GM19238 (cell line): ENCODE measurements around the gene NLGN2.

Experiments used
- DNase-seq: peaks from one replicate; pipeline ENCODE4 v3.0.0; 2011; ENCODE audit warnings: low spot score; ENCODE audit not compliant: insufficient read length

The NLGN2 gene

DNA sequence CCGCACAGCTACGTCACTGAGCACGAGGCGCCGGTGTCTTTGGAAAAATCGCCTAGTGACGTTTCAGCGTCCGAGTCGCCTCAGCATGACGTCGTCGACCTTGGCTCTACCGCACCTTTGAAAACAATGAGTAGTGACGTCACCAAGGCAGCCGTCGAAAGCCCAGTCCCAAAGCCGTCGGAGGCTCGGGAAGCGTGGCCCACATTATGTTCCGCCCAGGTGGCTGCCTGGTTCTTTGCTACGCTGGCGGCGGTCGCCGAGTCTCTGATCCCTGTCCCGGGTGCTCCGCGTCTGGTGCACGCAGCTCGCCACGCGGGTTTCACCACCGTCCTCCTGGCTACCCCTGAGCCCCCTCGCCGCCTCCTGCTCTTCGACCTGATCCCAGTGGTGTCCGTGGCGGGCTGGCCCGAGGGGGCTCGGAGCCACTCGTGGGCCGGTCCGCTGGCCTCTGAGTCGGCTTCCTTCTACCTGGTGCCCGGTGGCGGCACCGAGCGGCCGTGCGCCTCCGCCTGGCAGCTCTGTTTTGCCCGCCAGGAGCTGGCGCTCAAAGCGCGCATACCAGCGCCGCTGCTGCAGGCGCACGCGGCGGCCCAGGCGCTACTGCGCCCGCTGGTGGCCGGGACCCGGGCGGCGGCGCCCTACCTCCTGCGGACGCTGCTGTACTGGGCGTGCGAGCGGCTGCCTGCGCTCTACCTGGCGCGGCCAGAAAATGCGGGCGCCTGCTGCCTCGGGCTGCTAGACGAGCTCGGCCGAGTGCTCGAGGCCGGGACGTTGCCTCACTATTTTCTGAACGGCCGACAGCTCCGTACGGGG, 29.1 kb downstream of the NLGN2 start:
- peak; percentile 74 for DNase-seq

GRCh38 chr17:7437369-7437863, 29.8 kb downstream of the NLGN2 start:
- DNase-seq, result no peak

DNA sequence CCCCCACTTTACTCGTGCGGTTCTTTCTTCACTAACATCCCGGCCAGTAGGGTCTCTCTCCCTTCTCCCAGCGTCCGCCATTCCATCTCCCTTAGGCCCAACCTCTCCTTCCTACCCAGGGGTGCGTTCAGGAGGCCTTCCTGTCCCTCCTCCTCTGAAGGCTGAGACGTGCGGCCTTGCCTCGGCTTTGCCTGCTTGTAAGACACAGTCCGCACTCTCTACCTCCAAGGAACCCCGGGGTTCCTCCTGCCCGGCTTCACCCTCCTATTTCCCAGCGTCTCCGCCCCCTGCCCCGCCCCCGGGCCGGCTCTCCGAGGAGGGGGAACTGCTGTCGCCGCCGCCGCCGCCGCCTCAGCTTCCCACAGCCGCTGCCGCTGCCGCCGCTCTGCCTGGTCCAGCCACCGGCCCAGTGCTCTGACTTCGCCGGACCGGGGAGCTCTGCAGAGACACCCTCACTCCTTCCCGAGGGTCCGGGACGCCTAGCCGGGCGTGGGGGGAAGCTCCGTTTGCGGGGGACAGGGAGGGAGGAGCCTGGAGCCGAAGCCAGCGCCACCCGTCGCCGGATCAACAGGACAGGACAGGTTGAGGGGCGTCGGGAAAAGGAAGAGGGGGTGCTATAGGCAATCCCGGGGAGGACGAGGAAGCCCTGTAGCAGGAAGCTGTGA, 30.4 kb downstream of the NLGN2 start:
- DNase-seq, result no peak

- DNase-seq, result no peak
These were observed 31.2 kb downstream of the NLGN2 start for GRCh38 chr17:7438656-7439460.

- no peak for DNase-seq
These were observed 31.9 kb downstream of the NLGN2 start, which contains the start of gene FGF11 for GRCh38 chr17:7439462-7440112. Gene FGF11, plus strand, starts transcription at chr17:7439512. Its CDS starts 109 bp downstream, at chr17:7439621.

GRCh38 chr17:7440113-7440833, 32.6 kb downstream of the NLGN2 start:
- peak; percentile 47 for DNase-seq

GRCh38 chr17:7440834-7441195, 33.2 kb downstream of the NLGN2 start:
- no peak for DNase-seq

DNA sequence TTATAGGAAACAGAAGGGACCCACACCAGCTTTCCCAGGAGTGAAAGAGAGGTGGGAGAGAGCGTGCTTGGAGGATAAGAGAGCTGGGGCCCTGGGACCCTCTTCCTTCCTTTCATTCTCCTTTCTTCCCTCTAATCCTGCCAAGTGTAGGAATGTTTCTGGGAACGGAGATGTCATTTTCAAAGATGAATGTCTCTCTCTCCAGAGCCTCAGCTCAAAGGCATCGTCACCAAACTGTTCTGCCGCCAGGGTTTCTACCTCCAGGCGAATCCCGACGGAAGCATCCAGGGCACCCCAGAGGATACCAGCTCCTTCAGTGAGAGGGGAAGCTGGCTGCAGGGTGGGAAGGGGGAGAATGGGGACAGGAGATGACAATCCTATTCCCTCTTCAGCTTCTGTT, 33.6 kb downstream of the NLGN2 start:
- DNase-seq, result no peak

DNA sequence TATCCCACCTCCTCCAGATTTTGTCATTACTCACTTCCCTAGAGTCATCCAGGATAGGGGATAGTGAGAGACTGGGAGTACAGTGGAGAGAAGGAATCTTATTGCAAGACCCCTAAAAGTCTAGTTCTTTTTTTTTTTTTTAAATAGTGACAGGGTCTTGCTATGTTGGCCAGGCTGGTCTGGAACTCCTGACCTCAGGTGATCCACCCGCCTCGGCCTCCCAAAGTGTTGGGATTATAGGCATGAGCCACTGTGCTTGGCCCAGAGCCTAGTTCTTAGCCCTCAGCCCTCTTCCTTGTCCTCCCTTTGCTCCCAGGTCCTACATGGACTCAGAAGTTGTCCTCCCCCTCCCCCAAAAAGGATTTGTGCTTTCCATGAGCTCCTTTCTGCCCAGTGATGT, 34.5 kb downstream of the NLGN2 start:
- DNase-seq, result no peak

GRCh38 chr17:7443499-7444485, 36.1 kb downstream of the NLGN2 start:
- no peak for DNase-seq

DNA sequence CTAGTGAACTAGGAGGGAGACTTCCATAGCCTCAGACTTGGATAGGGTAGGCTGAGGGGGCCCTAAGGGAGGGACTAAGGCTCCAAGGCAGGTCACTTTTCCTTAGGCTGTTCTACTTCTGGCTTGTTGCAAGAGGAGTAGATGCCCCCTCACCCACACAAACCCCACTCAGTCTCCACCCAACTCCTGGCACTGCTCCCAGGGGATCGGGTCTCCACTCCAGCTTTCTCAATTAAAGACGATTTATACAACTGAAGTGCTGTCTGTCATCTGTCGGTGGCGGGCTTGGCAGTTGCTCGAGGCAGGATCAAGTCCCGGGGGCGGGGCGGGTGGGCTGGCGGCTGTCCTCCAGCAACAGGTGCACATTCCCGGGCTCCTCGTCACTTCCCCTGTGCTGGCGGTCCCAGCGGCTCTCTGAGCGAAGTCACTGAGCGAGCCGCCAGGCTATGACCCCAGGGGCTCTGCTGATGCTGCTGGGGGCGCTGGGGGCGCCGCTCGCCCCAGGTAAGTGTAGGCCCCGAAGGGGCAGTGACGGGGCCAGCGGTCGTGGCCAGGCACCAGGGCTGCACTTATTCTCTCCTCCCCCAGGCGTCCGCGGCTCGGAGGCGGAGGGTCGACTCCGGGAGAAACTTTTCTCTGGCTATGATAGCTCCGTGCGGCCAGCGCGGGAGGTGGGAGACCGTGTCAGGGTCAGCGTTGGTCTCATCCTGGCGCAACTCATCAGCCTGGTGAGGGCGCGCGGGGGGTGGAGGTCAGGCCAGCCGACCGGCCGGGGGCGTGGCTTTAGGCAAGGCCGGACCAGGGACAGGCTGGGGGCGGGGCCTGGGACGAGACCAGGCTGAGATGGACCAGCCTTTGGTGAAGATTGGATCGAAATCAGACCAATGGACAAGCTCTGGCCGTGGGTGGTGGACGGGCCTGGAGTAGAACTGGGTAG, 37.3 kb downstream of the NLGN2 start, which contains the start of gene CHRNB1:
TSS of gene CHRNB1 (plus strand) at position 380 of the 937 bp plus-strand sequence. CDS start at position 447, 67 bp downstream.
- DNase-seq, result no peak

- peak; percentile 44 for DNase-seq
These were observed 37.9 kb downstream of the NLGN2 start for GRCh38 chr17:7445619-7445968.

- no peak for DNase-seq
These were observed 40.8 kb downstream of the NLGN2 start for GRCh38 chr17:7448461-7448860.

DNA sequence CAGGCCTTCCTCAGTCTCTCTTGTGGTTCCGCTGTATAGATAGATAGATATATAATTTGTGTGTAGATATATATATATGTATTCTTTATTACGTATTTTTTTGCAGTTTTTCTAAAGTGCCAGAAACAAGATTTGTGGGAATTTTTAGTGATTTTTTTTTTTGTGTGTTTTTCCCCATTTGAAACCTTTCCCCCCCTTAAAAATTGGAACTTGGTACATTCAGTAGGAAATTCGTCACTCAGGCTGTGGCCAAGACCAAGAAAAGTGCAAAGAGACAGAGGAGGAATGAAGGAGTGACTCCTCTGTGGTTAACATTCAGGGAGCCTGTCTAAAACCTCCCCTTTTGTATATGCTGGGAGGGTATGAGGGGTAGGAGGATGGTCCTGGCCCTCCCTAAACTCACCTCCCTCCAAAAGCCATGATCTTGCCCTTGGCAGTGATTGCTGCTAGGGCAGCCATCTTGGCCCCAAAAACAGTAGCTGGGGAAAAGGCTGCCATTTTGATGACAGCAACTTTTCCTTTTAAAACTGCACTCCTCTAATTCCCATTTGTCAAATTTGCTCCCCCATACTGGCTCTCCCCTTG, 52.4 kb downstream of the NLGN2 start:
- DNase-seq, result no peak

- no peak for DNase-seq
These were observed 53.4 kb downstream of the NLGN2 start for GRCh38 chr17:7460850-7461660.

DNA sequence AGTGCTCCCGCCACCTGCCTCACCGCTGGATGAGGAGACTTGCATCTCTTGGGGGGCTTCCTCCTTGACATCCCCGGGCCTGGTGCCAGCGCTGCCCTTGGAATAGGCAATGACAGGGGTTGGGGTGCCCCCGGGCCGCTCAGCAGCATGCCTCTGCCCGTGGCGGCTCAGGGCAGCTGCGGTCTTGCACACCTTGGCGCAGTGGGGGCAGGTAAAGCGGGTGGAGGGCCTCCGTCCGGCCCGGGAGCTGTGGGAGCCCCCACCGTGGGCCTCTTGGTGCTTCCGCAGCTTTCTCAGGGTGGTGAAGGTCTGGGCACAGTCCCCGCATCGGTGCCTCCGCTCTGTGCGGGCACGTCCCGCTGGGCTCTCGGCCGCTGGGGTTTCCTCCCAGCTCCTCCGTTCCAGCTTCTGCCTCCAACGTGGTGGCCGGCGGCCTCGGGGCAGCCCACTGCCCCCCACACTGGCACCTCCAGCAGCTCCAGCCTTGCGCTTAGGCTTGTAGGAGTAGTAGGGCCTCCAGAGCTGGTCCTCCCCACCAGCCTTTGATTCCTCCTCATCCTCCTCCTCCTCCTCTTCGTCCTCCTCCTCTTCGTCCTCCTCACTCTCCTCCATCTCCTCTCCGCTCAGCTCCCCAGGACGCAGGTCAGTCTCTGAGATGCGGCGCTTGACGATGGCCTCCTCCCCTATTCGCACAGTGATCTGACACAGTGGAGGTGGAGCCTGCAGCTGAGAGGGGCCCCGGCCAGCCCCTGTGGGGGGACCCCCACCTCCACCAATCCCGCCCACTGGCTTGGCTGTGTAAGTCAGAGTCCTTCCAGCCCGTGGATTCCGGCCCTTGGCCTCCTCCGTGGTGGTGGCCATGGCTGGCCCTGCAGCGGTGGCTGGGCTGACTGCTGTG, 55.1 kb downstream of the NLGN2 start:
- DNase-seq, result no peak
